Fibroblast of lung (primary cell): ENCODE measurements around the gene CACNG7.

Experiments
- CTCF ChIP-seq, 2 donors: IDR thresholded peaks in 1 of 2; conservative IDR thresholded peaks in 1 of 2; 1 replicate in 1 of 2; 2 replicates in 1 of 2; pipeline ENCODE4 v1.5.1; 2011 to 2012; ENCODE audit warnings: low read length in 2 of 2, control low read depth in 1 of 2, inconsistent platforms in 1 of 2, low read depth in 1 of 2, mild to moderate bottlenecking in 1 of 2
- EZH2 ChIP-seq: IDR thresholded peaks from 2 replicates; pipeline ENCODE4 v1.5.1; 2012; ENCODE audit warnings: low read length, control low read depth, mild to moderate bottlenecking; ENCODE audit errors: missing control alignments

DNA sequence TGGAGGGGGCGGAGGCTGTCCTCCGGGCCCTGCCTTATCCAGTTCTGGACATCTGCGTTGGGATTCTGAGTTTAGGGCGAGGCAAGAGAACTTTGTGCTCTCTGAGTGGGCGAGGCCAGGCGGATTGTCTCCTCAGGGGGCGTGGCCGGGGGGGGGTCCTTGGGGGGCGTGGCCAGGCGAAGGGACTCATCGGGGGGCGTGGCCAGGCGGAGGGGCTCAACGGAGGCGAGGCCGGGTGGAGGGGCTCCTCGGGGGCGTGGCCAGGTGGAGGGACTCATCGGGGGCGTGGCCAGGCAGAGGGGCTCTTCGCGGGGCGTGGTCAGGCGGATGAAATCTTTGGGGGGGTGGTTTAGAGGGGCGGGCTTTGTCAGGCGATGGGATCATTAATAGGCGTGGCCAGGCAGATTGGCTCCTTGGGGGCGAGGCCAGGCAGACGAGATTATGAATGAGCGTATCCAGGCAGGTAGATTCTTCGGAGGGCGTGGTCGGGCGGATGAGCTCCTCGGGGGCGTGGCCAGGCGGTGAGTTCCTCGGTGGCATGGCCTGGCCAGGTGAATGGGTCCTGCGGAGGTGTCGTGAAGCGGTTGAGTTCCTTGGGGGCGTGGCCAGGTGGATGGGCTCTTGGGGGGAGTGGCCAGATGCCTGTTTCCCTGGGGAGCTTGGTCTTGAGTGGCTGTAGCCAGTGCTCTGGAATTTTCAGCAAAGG is 10.3 kb upstream of the CACNG7 start:
- TF ChIP-seq CTCF (conservative IDR thresholded peaks at IDR 0.05 in 1 of 2, IDR thresholded peaks at IDR 0.05 in 1 of 2; ENCODE audit: low read depth in 1 of 2, low read length in 2 of 2) (no peak), EZH2 (no peak)
